ENCODE results near the gene PTPRN. TPM values are rescaled to one million over a fixed set of nuclear protein-coding genes. Genes with fewer than 3 reads are reported as not detected.
A peak's percentile ranks its signal among the peaks of the same experiment; 100 is the strongest.

The PTPRN gene
- total RNA-seq, 1 experiment from 2014 or later: 0.30 TPM

DNA sequence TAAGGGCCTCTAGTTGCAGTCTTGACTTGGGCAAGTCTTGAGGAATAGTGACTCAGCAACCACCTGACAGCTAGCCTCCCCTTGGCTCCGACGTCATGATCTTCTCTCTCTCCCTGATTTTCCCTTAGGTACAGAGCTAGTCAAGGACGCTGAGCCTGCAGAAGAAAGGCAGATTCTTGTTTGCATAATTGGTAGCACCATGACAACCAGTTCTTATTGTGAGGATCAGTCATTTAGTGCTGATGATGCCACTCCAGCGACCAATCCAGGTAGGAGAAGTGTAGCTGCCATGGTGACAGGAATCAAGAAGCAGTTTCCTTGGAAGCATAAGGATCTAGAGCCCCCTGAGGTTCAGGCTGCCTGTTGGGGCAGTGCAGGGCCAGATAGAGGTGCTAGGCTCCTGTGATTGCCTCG lies 26.2 kb upstream of the PTPRN start:
- H3K36me3 ChIP-seq (ENCODE audit: insufficient read depth, low read length, poor library complexity, severe bottlenecking): no peaks in the 10 kb centered on the region
- H3K27me3 ChIP-seq (replicated peaks; ENCODE audit: insufficient read depth, low read depth, low read length, poor library complexity): peaks cover 78% of the 10 kb centered on the region
- DNase-seq (ENCODE audit: low spot score): no peak
- no peaks in the 10 kb centered on the region for H3K4me1 ChIP-seq (ENCODE audit: insufficient read depth, low read length, poor library complexity, severe bottlenecking)
- no peak overlapping the region for H3K4me3 ChIP-seq (ENCODE audit: low read depth, low read length, poor library complexity, severe bottlenecking)
- POLR2A ChIA-PET (ENCODE audit: low non-redundant PET): interaction anchor here (0.6 kb wide), 1 partner anchor 187 kb away, joined by 3 read pairs; no protein-coding TSS in a partner anchor
- intact Hi-C loops (cut with micrococcal nuclease; ENCODE audit: unreplicated experiment): no loop called here
- CTCF ChIA-PET: no interaction called here
- BruUV-seq (replicated peaks): no TSS peak
- H3K9me3 ChIP-seq (ENCODE audit: low read depth, low read length, poor library complexity, severe bottlenecking): no peaks in the 10 kb centered on the region
- no peak overlapping the region for H3K27ac ChIP-seq (ENCODE audit: low read depth, low read length, poor library complexity, severe bottlenecking)
- TF ChIP-seq CTCF (conservative IDR thresholded peaks at IDR 0.05; ENCODE audit: low read depth, low read length) (no peak), EZH2 (IDR thresholded peaks at IDR 0.05; ENCODE audit: borderline replicate concordance, low read depth, low read length, poor library complexity, severe bottlenecking) (no peak)

- Histone ChIP-seq H3K4me3 (ENCODE audit: low read depth, low read length, poor library complexity, severe bottlenecking) (no peak overlapping the region), H3K27me3 (replicated peaks; ENCODE audit: insufficient read depth, low read depth, low read length, poor library complexity) (peaks cover 91% of the 10 kb centered on the region), H3K4me1 (ENCODE audit: insufficient read depth, low read length, poor library complexity, severe bottlenecking) (no peaks in the 10 kb centered on the region), H3K27ac (ENCODE audit: low read depth, low read length, poor library complexity, severe bottlenecking) (no peak overlapping the region), H3K36me3 (ENCODE audit: insufficient read depth, low read length, poor library complexity, severe bottlenecking) (no peaks in the 10 kb centered on the region), H3K9me3 (ENCODE audit: low read depth, low read length, poor library complexity, severe bottlenecking) (no peaks in the 10 kb centered on the region)
- ChIA-PET POLR2A (ENCODE audit: low non-redundant PET) (no interaction called here), CTCF (no interaction called here)
- TF ChIP-seq CTCF (conservative IDR thresholded peaks at IDR 0.05; ENCODE audit: low read depth, low read length) (no peak), EZH2 (IDR thresholded peaks at IDR 0.05; ENCODE audit: borderline replicate concordance, low read depth, low read length, poor library complexity, severe bottlenecking) (no peak)
- BruUV-seq (replicated peaks): no TSS peak
- intact Hi-C loops (cut with micrococcal nuclease; ENCODE audit: unreplicated experiment): no loop called here
- no peak for DNase-seq (ENCODE audit: low spot score)
Observed at GRCh38 chr2:219334076-219334475, 24.9 kb upstream of the PTPRN start.

DNA sequence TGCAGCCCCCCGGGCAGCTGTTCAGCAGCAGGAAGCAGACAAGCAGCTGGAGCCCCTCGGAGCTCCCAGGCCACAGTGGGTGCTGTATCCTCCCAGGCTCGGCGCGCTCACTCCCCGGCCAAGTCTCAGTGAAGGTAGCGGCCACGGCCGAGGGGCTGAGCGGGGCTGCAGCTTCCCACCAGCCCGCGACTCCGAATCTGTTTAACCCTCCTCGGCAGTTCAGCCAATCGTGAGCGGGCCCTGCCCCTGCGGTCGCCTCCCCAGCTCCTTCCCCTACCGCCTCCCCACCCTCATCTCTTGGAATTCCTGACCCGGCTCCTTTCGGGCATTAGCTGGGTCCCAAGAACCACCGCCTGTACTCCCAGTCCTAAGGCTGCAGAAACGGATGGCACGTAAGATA lies 23.3 kb upstream of the PTPRN start, which contains the start of gene RESP18:
TSS of gene RESP18 (minus strand) at position 203 of the 400 bp plus-strand sequence.
- POLR2A ChIA-PET (ENCODE audit: low non-redundant PET): no interaction called here
- H3K27ac ChIP-seq (ENCODE audit: low read depth, low read length, poor library complexity, severe bottlenecking): no peak within 1 kb of the TSS
- intact Hi-C loops (cut with micrococcal nuclease; ENCODE audit: unreplicated experiment): no loop called here
- BruUV-seq (replicated peaks): no TSS peak
- TF ChIP-seq EZH2 (IDR thresholded peaks at IDR 0.05; ENCODE audit: borderline replicate concordance, low read depth, low read length, poor library complexity, severe bottlenecking) (peak; percentile 76), CTCF (conservative IDR thresholded peaks at IDR 0.05; ENCODE audit: low read depth, low read length) (no peak)
- DNase-seq (ENCODE audit: low spot score): no peak
- CTCF ChIA-PET: no interaction called here
- no peak within 1 kb of the TSS for H3K4me3 ChIP-seq (ENCODE audit: low read depth, low read length, poor library complexity, severe bottlenecking)
- H3K4me1 ChIP-seq (ENCODE audit: insufficient read depth, low read length, poor library complexity, severe bottlenecking): no peaks in the 10 kb centered on the region
- no peaks in the 10 kb centered on the region for H3K36me3 ChIP-seq (ENCODE audit: insufficient read depth, low read length, poor library complexity, severe bottlenecking)
- H3K9me3 ChIP-seq (ENCODE audit: low read depth, low read length, poor library complexity, severe bottlenecking): no peaks in the 10 kb centered on the region
- peaks cover 95% of the 10 kb centered on the region for H3K27me3 ChIP-seq (replicated peaks; ENCODE audit: insufficient read depth, low read depth, low read length, poor library complexity)
